Breast epithelium (tissue), 4 donors: ENCODE measurements around the gene LFNG. TPM values are rescaled to one million over a fixed set of nuclear protein-coding genes. Genes with fewer than 3 reads are reported as not detected.
A peak's percentile ranks its signal among the peaks of the same experiment; 100 is the strongest.

Source experiments
- DNase-seq, 2 donors: peaks; one replicate each; pipeline ENCODE4 v3.0.0-alpha.2; 2019; ENCODE audit warnings: low spot score in 2 of 2
- H3K27ac ChIP-seq, 2 donors: fragments of 200-600 bp; sonication (generic) in 1 of 2; one replicate each; pipeline ENCODE4 v1.5.1; 2016 to 2019; ENCODE audit warnings: mild to moderate bottlenecking in 1 of 2
- H3K27me3 ChIP-seq, 2 donors: fragments of 200-600 bp; sonication (generic) in 1 of 2; one replicate each; pipeline versions ENCODE4 v1.5.1 to v1.6.0; 2017 to 2019; ENCODE audit warnings: control low read depth in 1 of 2, mild to moderate bottlenecking in 1 of 2
- H3K36me3 ChIP-seq: fragments of 200-600 bp; one replicate; pipeline ENCODE4 v1.5.1; 2019
- H3K4me1 ChIP-seq, 2 donors: fragments of 200-600 bp; sonication (generic); one replicate each; pipeline ENCODE4 v1.5.1; 2016 to 2019; ENCODE audit warnings: control low read depth in 1 of 2
- H3K4me3 ChIP-seq, 3 donors: fragments of 200-600 bp; sonication (generic); 1 replicate in 2 of 3; 2 replicates in 1 of 3; pipeline ENCODE4 v1.5.1; 2016 to 2019; ENCODE audit warnings: mild to moderate bottlenecking in 3 of 3, moderate library complexity in 2 of 3
- H3K9me3 ChIP-seq, 2 donors: fragments of 200-600 bp; sonication (generic) in 1 of 2; one replicate each; pipeline ENCODE4 v1.5.1; 2016 to 2019; ENCODE audit warnings: control low read depth in 1 of 2
- CTCF ChIP-seq, 3 donors: fragments of 450-650 bp; IDR thresholded peaks; one replicate each; pipeline ENCODE4 v1.5.1; 2016 to 2017; ENCODE audit warnings: antibody characterized with exemption in 3 of 3, mild to moderate bottlenecking in 3 of 3, moderate library complexity in 3 of 3
- POLR2A ChIP-seq: fragments of 450-650 bp; IDR thresholded peaks from one replicate; pipeline ENCODE4 v1.6.1; 2016; ENCODE audit warnings: antibody characterized with exemption, mild to moderate bottlenecking, moderate library complexity
- POLR2AphosphoS5 ChIP-seq, 3 donors: sonication (generic); formaldehyde crosslinking; IDR thresholded peaks; one replicate each; pipeline ENCODE4 v1.6.1; 2017; ENCODE audit warnings: antibody characterized with exemption in 3 of 3
- intact Hi-C: fragments of 100-400 bp; cut with DNase I; formaldehyde crosslinking; loops from one replicate; pipeline ENCODE4 v1.15.1; 2023; ENCODE audit warnings: low total_unique reads
- total RNA-seq, 3 donors: library from RNA; depleted of rRNA; stranded (reverse); fragments of >200 nt; gene quantifications; one replicate each; pipeline ENCODE4 v1.1.0, GENCODE V29; 2016

Gene LFNG
- total RNA-seq, 3 donors from 2014 or later = 5.0 to 16.4 (median 9.1) TPM

GRCh38 chr7:2478800-2479199 lies 40.8 kb upstream of the LFNG start:
- intact Hi-C loops = loop anchor here (10.0 kb wide), 1 partner anchor 206 kb away; the partner anchor contains the start of gene AMZ1
- Histone ChIP-seq H3K36me3 (no peaks in the 10 kb centered on the region), H3K27me3 (no peaks in the 10 kb centered on the region), H3K4me3 (peak overlapping the region; percentile 7 to 61 (median 34)), H3K4me1 (peaks cover 15 to 19% of the 10 kb centered on the region in 2 donors), H3K27ac (peak overlapping the region; percentile 66 to 80), H3K9me3 (peaks cover 7 to 9% of the 10 kb centered on the region in 2 donors)
- no peak for TF ChIP-seq POLR2AphosphoS5 (IDR thresholded peaks at IDR 0.05)
- TF ChIP-seq POLR2A = no peak
- TF ChIP-seq CTCF (IDR thresholded peaks at IDR 0.05) = no peak
- DNase-seq = no peak

- Histone ChIP-seq H3K27me3 (no peaks in the 10 kb centered on the region), H3K4me1 (peaks cover 15 to 19% of the 10 kb centered on the region in 2 donors), H3K36me3 (no peaks in the 10 kb centered on the region), H3K9me3 (peaks cover 7 to 9% of the 10 kb centered on the region in 2 donors), H3K27ac (no peak overlapping the region), H3K4me3 (peak overlapping the region in 1 of 3 donors; percentile 61)
- intact Hi-C loops = loop anchor here (10.0 kb wide), 1 partner anchor 205 kb away; the partner anchor contains the start of gene AMZ1
- DNase-seq = no peak
- TF ChIP-seq POLR2AphosphoS5 (IDR thresholded peaks at IDR 0.05) (no peak), POLR2A (no peak), CTCF (IDR thresholded peaks at IDR 0.05) (no peak)
Observed at GRCh38 chr7:2479276-2480069, 40.1 kb upstream of the LFNG start.

GRCh38 chr7:2480070-2480408 lies 39.5 kb upstream of the LFNG start:
- no peaks in the 10 kb centered on the region for H3K27me3 ChIP-seq
- H3K27ac ChIP-seq = no peak overlapping the region
- DNase-seq = no peak
- peaks cover 15 to 19% of the 10 kb centered on the region in 2 donors for H3K4me1 ChIP-seq
- peak overlapping the region in 1 of 3 donors; percentile 5 for H3K4me3 ChIP-seq
- H3K9me3 ChIP-seq = peaks cover 7 to 9% of the 10 kb centered on the region in 2 donors
- H3K36me3 ChIP-seq = no peaks in the 10 kb centered on the region
- TF ChIP-seq POLR2AphosphoS5 (IDR thresholded peaks at IDR 0.05) = no peak
- no peak for TF ChIP-seq POLR2A
- no peak for TF ChIP-seq CTCF (IDR thresholded peaks at IDR 0.05)
- intact Hi-C loops = no loop called here

GRCh38 chr7:2481195-2481594 lies 38.4 kb upstream of the LFNG start:
- Histone ChIP-seq H3K4me1 (peaks cover 15 to 19% of the 10 kb centered on the region in 2 donors), H3K27ac (no peak overlapping the region), H3K4me3 (no peak overlapping the region), H3K36me3 (no peaks in the 10 kb centered on the region), H3K9me3 (peaks cover 7 to 9% of the 10 kb centered on the region in 2 donors), H3K27me3 (no peaks in the 10 kb centered on the region)
- no peak for DNase-seq
- TF ChIP-seq POLR2A (no peak), CTCF (IDR thresholded peaks at IDR 0.05) (no peak), POLR2AphosphoS5 (IDR thresholded peaks at IDR 0.05) (no peak)
- intact Hi-C loops = no loop called here

GRCh38 chr7:2482725-2483451 lies 36.7 kb upstream of the LFNG start:
- Histone ChIP-seq H3K27ac (no peak overlapping the region), H3K4me3 (no peak overlapping the region), H3K4me1 (peaks cover 16 to 18% of the 10 kb centered on the region in 2 donors), H3K36me3 (no peaks in the 10 kb centered on the region), H3K27me3 (no peaks in the 10 kb centered on the region), H3K9me3 (peaks cover 7 to 9% of the 10 kb centered on the region in 2 donors)
- DNase-seq = no peak
- TF ChIP-seq CTCF (IDR thresholded peaks at IDR 0.05) = no peak
- TF ChIP-seq POLR2AphosphoS5 (IDR thresholded peaks at IDR 0.05) = no peak
- TF ChIP-seq POLR2A = no peak
- intact Hi-C loops = no loop called here
